ENCODE data around the gene FIBCD1. TPM values are rescaled to one million over a fixed set of nuclear protein-coding genes. Genes with fewer than 3 reads are reported as not detected.

Gene FIBCD1
- total RNA-seq, 1 experiment from 2014 or later = 7.1 TPM

GRCh38 chr9:130970855-130971254, 31.8 kb upstream of the FIBCD1 start:
- no peaks in the 10 kb centered on the region for H3K36me3 Mint-ChIP-seq (ENCODE audit: insufficient read depth in 1 of 3, low read depth in 3 of 3)

More at GRCh38 chr9:130970855-130971254, 31.8 kb upstream of the FIBCD1 start:
- Histone ChIP-seq H3K79me2 (ENCODE audit: insufficient read depth, low read length) (no peaks in the 10 kb centered on the region), H2BK12ac (ENCODE audit: insufficient read length, low read depth, low read length) (no peak overlapping the region), H3K56ac (ENCODE audit: insufficient read length, low read depth, low read length) (no peak overlapping the region), H4K5ac (ENCODE audit: insufficient read length, low read depth, low read length) (no peak overlapping the region), H4K20me1 (ENCODE audit: control insufficient read depth, insufficient read depth, insufficient read length) (no peaks in the 10 kb centered on the region), H3K14ac (ENCODE audit: insufficient read depth, low read length) (no peak overlapping the region), H3K4me2 (ENCODE audit: insufficient read depth, insufficient read length, low read length) (no peak overlapping the region), H3K27ac (ENCODE audit: insufficient read length, low read depth, low read length) (no peak overlapping the region), H2BK120ac (ENCODE audit: low read depth, low read length, poor library complexity, severe bottlenecking) (no peak overlapping the region), H3K18ac (ENCODE audit: insufficient read length, low read depth, low read length) (no peak overlapping the region), H3K9ac (ENCODE audit: extremely low read depth, insufficient read length, low read length) (no peak overlapping the region), H3K27me3 (ENCODE audit: insufficient read depth, low read length) (no peaks in the 10 kb centered on the region), H3K23ac (ENCODE audit: insufficient read length, low read depth, low read length) (no peak overlapping the region), H2AFZ (ENCODE audit: low read length) (no peak overlapping the region), H2BK20ac (ENCODE audit: low read depth, low read length, poor library complexity, severe bottlenecking) (no peak overlapping the region), H3T11ph (ENCODE audit: low read length) (no peak overlapping the region), H3K23me2 (ENCODE audit: insufficient read length, low read depth, low read length, poor library complexity, severe bottlenecking) (no peaks in the 10 kb centered on the region), H3K9me3 (ENCODE audit: control insufficient read depth, low read depth, low read length) (no peaks in the 10 kb centered on the region), H4K91ac (ENCODE audit: insufficient read length, low read depth, low read length) (no peak overlapping the region), H2AK5ac (ENCODE audit: insufficient read length, low read length) (no peak overlapping the region), H2BK5ac (ENCODE audit: insufficient read length, low read length) (no peak overlapping the region), H2BK15ac (ENCODE audit: low read depth, low read length) (no peak overlapping the region), H3K4ac (ENCODE audit: low read depth, low read length) (no peak overlapping the region), H3K79me1 (ENCODE audit: insufficient read depth, low read depth, low read length, poor library complexity, severe bottlenecking) (no peaks in the 10 kb centered on the region), H4K8ac (replicated peaks; ENCODE audit: insufficient read length, low read depth, low read length) (no peak overlapping the region), H3K4me1 (ENCODE audit: insufficient read depth, low read length) (no peaks in the 10 kb centered on the region)
- no peak for TF ChIP-seq CTCF (conservative IDR thresholded peaks at IDR 0.05)
- H3K4me3 Mint-ChIP-seq = no peak overlapping the region
- no peak overlapping the region for H3K27ac Mint-ChIP-seq
- no CpG with 5 or more reads among the region's 3 CpGs for WGBS (ENCODE audit: extremely low coverage, insufficient read length, low lambda C conversion rate)
- H3K9me3 Mint-ChIP-seq = no peaks in the 10 kb centered on the region; a peak in 1 of 5 replicates
- no peak for DNase-seq
- peaks cover 0 to 13% of the 10 kb centered on the region in 2 experiments; a peak in 3 of 4 replicates for H3K4me1 Mint-ChIP-seq
- H3K27me3 Mint-ChIP-seq (ENCODE audit: low read depth) = peaks cover 17% of the 10 kb centered on the region

Data from H9 (cell line).